Middle frontal gyrus (tissue), 1 donor: ENCODE results near the gene LMF1.
"Not testable (repeated sequence)": the region's sequence is repeated elsewhere in the genome, so short reads cannot be mapped to it uniquely, and the experiment has no call there.

Source experiments
- DNase-seq: peaks from one replicate; pipeline ENCODE4 v3.0.0-alpha.2; 2015; ENCODE audit warnings: low spot score; ENCODE audit errors: extremely low spot score

The LMF1 gene

DNA sequence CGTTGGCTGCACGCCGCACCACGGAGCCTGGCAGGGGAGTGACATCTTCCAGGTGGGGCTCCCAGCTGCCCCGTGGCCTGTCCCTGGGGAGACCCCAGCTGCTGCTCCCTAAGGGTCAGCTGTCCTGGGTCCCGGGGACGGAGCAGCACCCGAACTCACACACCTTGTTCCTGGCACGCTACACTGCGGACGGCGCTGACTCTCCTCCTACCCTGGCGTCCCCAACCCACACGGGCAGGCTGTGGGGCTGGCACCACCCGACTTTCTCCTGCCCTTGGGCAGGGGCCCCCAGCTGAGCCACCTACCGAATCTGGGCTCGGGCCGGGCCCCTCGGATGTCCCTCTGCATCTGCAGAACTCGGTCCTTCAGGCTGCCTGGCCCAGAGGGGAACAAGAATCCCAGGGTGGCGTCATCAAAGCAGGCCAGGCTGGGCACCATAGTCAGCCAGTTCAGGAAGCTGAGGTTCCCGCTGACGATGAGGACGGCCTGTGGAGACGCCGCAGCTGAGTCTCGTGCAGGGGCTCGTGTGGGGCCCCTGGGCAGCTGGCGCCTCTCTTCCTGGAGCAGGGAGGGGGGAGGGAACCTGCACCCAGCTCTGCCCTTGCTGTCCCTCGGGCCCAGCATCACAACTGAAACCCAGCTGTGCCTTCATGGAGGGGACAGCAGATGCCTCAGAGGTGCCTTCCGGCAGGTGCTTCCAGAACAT, 99.8 kb downstream of the LMF1 start:
- no peak for DNase-seq

DNA sequence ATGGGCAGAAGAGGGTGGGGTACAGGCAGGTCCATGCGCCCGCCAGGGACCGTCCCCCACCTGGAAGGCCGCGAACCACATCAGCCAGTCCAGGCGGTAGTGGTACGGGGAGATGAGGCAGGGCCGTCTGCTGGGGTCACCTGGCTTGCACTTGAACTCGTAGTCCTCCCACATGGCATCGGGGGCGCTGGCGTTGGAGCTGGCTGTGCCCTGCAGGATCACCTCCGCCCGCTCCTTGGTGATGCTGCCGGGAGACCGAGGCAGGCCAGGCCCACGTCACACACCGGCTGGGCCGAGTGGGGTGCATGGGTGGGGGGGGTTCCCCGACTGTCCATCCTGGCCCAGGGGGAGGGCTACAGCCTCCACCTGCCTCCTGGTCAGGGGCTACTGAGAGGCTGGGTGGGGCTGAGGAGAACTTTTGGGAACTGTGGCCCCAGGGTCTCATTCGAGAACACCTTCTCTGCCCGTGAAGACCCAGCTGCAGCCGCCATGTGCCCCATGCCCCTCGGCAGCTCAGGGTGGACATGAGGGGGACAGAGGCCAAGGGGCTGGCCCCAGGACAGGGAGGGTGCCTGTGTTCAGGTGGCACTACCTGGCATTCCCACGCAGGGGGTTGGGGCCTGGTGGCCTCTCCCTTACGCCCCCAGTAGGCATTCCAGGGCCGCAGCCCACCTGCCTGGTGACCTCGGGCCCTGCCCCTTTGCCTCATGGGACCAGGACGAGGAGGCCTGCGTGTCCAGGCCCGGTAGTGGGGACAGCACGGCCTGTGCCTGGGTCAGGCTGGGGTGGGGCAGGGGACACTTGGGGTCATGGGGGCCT, 100.8 kb downstream of the LMF1 start:
- DNase-seq, result no peak

DNA sequence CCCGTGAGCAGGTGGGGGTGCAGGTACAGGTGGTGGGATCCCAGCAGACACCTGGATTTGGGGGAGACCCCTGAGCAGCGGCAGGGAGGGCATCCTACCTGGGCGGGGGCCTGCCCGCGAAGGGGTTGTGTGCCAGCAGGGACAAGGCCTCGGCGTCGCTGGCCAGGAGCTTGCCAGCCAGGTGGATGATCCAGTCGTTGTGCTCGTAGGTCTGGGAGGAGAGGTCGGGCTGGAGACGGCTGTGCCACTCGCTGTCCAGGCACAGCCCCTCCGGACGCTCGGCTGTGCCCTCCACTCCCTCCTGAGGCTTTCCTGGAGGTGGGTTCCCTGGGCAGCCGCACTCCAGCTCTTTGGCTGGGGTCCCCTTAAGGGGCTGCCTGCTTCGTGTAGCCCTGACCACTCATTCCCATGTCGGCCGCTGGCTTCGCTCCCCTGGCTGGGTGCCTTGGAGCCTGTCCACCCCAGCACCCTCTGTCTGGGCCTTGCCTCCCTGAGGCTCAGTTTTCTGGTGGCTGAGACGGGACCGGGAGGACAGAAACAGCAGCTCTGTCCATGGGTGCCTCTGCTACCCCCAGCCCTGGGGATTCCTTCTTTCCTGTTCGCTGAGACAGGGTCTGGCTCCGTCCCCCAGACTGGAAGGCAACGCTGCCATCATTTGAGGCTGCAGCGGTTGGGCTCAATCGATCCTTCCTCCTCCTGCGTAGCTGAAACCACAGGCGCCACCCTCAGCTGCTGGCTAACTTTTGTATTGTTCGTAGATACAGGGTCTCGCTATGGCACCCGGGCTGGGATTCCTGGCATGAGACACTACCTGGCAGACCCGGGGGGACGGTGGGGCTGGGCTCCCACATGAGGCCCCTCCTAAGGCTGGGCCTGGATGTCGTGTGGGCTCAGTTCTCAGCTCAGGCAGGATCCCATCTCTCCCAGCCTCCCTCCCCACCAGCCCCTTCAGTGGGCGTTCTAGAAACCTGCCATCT, 101.7 kb downstream of the LMF1 start:
- DNase-seq, result no peak

GRCh38 chr16:868386-868755, 102.4 kb downstream of the LMF1 start:
- DNase-seq, result no peak

- no peak for DNase-seq
Measured at GRCh38 chr16:867421-868385, 103.1 kb downstream of the LMF1 start.

DNA sequence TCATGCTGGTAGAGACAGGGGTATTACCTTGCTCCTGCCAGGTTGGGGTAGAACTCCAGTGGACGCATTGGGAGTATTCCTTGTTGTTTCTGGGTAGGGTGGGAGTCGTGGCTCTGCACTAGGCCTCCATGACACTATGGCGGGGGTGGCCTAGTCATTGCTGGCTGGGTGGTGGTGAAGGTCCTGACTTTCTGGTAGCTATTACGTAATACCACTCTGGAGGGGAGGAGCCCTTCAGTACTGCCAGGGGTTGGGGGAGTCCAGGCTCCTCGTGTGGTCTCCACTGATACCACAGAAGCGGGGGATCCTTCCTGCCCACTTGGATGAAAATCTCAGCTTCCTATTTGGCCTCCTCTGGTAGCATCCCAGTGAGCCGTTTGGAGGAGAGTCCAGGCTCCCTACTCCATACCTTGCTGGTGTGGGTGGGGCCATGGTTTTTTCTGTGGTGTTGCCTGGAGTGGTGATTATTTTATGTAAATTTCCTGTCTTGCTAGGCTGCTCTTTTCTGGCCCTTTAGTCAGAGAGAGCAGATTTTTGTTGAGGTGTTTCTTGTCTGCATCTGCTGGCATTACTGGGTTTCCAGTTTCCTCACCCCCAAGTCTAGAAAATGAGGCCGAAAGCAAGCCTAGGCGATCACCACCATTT, 104.4 kb downstream of the LMF1 start:
- DNase-seq, result no peak

DNA sequence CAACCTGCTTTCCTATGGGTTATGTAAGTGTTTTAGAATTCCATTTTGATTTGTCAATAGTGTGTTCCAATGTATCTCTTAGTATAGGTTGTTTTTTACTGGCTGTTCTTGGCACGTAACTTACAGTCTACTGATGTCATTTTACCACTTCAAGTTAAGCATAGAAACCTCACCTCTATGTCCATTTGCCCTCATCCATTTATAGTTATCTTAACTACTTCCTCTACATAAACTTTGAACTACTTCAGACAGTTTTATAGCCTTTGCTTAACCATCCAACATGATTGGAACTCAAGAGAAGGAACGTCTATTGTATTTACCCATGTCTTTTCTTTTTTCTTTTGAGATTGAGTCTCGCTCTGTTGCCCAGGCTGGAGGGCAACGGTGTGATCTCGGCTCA, 105.8 kb downstream of the LMF1 start:
- no peak for DNase-seq

GRCh38 chr16:861446-861845, 109.3 kb downstream of the LMF1 start:
- no peak for DNase-seq

DNA sequence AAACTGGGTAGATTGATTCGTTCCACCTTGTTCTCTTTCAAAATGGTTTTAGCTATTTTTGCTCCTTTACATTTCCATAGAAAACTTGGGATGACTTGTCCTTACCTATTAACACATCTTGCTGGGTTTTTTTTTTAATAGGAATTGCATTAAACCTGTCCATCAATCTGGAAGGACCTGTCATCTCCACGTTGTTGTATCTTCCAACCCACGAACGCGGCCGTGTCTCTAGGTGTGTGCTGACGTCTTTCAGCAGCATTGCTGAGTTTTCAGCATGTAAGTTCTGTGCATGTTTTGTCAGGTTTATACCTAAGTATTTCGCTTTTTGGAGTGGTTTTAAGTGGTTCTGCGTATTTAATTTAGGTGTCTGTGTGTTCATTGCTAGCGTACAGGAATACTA, 109.9 kb downstream of the LMF1 start:
- no peak for DNase-seq

DNA sequence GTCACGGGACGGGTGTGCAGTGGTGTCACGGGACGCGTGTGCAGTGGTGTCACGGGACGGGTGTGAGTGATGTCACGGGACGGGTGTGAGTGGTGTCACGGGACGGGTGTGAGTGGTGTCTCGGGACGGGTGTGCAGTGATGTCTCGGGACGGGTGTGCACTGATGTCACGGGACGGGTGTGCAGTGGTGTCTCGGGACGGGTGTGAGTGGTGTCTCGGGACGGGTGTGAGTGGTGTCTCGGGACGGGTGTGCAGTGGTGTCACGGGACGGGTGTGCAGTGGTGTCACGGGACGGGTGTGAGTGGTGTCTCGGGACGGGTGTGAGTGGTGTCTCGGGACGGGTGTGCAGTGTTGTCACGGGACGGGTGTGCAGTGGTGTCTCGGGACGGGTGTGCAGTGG, 111.8 kb downstream of the LMF1 start:
- not testable (repeated sequence) for DNase-seq

- DNase-seq, result not testable (repeated sequence)
Measured at GRCh38 chr16:858441-858840, 112.3 kb downstream of the LMF1 start.

DNA sequence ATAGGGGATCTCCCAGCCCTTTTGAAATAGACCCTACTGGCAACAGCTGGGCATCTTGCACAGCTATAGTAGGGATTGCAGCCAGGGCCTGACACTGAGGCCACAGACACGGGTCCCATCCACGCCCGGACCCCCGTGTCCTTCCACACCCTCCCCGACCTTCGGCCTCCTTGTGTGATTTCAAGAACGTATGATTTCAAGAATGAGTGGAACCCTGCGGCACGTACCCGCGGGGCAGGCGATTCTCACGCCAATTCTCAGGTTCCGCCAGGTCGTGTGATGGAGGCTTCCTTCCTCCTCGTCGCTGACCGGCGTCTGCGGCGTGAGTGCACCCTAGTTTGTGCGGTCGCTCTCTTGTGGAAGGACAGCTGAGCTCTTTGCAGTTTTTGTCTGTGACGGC, 114.0 kb downstream of the LMF1 start:
- no peak for DNase-seq

GRCh38 chr16:856101-856500, 114.7 kb downstream of the LMF1 start:
- no peak for DNase-seq

GRCh38 chr16:855471-855870, 115.3 kb downstream of the LMF1 start:
- no peak for DNase-seq

DNA sequence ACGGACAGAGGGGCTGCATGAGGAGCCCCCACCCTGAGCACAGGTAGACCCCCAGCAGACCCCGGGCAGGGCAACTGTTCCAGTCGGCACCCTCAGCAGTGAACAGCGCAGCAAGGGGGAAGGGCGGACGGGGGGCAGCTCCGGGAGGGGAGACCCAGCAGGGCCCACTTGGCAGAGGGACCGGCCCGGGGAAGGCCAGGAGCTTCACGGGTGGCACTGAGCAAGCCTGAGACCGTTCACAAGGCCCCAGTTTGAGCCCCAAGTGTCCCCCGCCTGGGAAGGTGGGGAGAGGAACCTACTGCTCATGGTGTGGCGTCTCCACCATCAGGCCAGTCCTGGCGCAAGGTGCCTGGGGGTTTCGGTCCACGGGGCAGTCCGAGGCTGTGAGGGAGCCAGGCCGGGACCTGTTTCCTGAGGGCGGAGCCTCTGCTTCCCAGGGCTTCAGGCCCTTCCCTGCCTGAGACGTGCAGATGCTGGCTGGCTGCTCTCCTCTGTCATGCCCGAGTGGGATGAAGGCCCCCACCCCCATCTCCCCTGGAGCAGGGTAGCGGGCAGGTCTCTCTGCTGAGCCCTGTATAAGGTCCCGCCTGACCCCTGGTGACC, 115.9 kb downstream of the LMF1 start:
- no peak for DNase-seq

- DNase-seq, result no peak
Measured at GRCh38 chr16:853981-854807, 116.6 kb downstream of the LMF1 start.

GRCh38 chr16:853306-853705, 117.5 kb downstream of the LMF1 start:
- no peak for DNase-seq

DNA sequence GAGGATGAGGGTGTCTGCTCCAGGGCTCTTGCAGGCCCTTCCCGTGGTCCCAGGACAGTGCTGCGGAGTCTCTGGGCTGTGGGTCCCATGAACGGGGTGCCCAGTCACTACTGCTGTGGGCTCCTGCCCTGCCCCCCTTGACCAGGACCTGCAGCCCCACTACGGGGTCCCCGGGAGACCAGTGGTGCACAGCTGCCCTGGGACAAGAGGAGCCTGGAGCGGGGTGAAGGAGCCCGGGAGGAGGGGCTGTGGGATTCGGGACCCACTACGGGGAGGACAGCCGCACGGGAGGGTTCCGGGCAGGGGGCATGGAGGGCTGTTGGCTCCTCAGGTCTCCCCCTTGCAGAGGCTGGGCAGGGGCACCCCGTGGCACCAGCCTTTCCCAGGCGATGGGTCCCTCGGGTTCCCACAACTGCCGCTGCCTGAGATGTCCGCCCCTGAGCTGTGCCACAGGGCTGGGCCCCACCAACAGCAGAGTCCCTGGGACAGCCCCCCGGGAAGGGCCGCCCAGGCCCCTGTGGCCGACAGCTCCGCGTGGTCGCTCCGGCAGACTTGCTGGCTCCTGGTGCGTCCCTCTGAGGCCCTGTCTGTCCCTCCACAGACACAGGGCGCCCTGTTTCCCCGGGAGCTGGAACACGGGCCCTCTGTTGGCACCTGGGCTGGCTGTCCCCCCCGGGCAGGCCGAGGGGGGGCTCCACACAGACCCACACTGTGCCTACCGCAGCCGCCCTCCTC, 118.2 kb downstream of the LMF1 start:
- no peak for DNase-seq
